Neural progenitor cell (in vitro differentiated cells): ENCODE results near the gene PRDX6. TPM values are rescaled to one million over a fixed set of nuclear protein-coding genes. Genes with fewer than 3 reads are reported as not detected.

ENCODE experiments used
- DNase-seq: peaks from one replicate; pipeline ENCODE4 v3.0.0-alpha.2; 2016; ENCODE audit warnings: low spot score
- H2AFZ ChIP-seq: fragments of 200-600 bp; sonication (generic); replicated peaks from 2 replicates; pipeline ENCODE4 v1.6.1; 2016; ENCODE audit warnings: antibody characterized with exemption
- H3F3A ChIP-seq: fragments of 200-600 bp; sonication (generic); 2 replicates; pipeline ENCODE4 v1.6.1; 2016; ENCODE audit warnings: antibody characterized with exemption, low read depth
- H3K27ac ChIP-seq: fragments of 200-600 bp; sonication (generic); 2 replicates; pipeline ENCODE4 v1.5.1; 2016; ENCODE audit warnings: mild to moderate bottlenecking
- H3K27me3 ChIP-seq: fragments of 200-600 bp; sonication (generic); 2 replicates; pipeline ENCODE4 v1.6.1; 2016; ENCODE audit warnings: mild to moderate bottlenecking, moderate library complexity
- H3K36me3 ChIP-seq: fragments of 200-600 bp; sonication (generic); 2 replicates; pipeline ENCODE4 v1.5.1; 2016
- H3K4me1 ChIP-seq: fragments of 200-600 bp; sonication (generic); 2 replicates; pipeline ENCODE4 v1.6.1; 2016; ENCODE audit warnings: mixed run types
- H3K4me2 ChIP-seq: fragments of 200-600 bp; sonication (generic); 2 replicates; pipeline ENCODE4 v1.6.1; 2016
- H3K4me3 ChIP-seq: fragments of 200-600 bp; sonication (generic); 2 replicates; pipeline ENCODE4 v1.5.1; 2016
- H3K79me2 ChIP-seq: fragments of 200-600 bp; sonication (generic); 2 replicates; pipeline ENCODE4 v1.6.1; 2016; ENCODE audit warnings: low read depth
- H3K9ac ChIP-seq: fragments of 200-600 bp; sonication (generic); 2 replicates; pipeline ENCODE4 v1.6.1; 2016
- H3K9me3 ChIP-seq: fragments of 200-600 bp; sonication (generic); 2 replicates; pipeline ENCODE4 v1.5.1; 2016; ENCODE audit warnings: low read depth
- H4K20me1 ChIP-seq: fragments of 200-600 bp; sonication (generic); 2 replicates; pipeline ENCODE4 v1.6.1; 2016; ENCODE audit warnings: low read depth
- H3K27ac Mint-ChIP-seq: 3 replicates; pipeline ENCODE4 v1.8.0; 2021; ENCODE audit warnings: mixed read lengths
- H3K27me3 Mint-ChIP-seq: 2 replicates; pipeline ENCODE4 v1.8.0; 2022; ENCODE audit warnings: low read depth, mild to moderate bottlenecking, inconsistent platforms, moderate library complexity, mixed read lengths; ENCODE audit not compliant: insufficient read depth
- H3K36me3 Mint-ChIP-seq: 3 replicates; pipeline ENCODE4 v1.8.0; 2021; ENCODE audit warnings: mixed read lengths
- H3K4me1 Mint-ChIP-seq: 3 replicates; pipeline ENCODE4 v1.8.0; 2021; ENCODE audit warnings: mixed read lengths
- H3K4me3 Mint-ChIP-seq: 3 replicates; pipeline ENCODE4 v1.8.0; 2021; ENCODE audit warnings: mild to moderate bottlenecking, moderate library complexity, mixed read lengths
- H3K9me3 Mint-ChIP-seq: 3 replicates; pipeline ENCODE4 v1.8.0; 2020; ENCODE audit warnings: mixed read lengths
- CTCF ChIP-seq: fragments of 200-600 bp; sonication (generic); IDR thresholded peaks from 2 replicates; pipeline ENCODE4 v1.5.1; 2017; ENCODE audit warnings: antibody characterized with exemption, mild to moderate bottlenecking
- EZH2 ChIP-seq: fragments of 200-600 bp; sonication (generic); IDR thresholded peaks from 2 replicates; pipeline ENCODE4 v1.6.1; 2017; ENCODE audit warnings: antibody characterized with exemption, mild to moderate bottlenecking, moderate library complexity
- EZH2phosphoT487 ChIP-seq: fragments of 200-600 bp; sonication (generic); IDR thresholded peaks from 2 replicates; pipeline ENCODE4 v1.6.1; 2017; ENCODE audit warnings: antibody characterized with exemption
- total RNA-seq: library from RNA; depleted of rRNA; stranded (reverse); fragments of >200 nt; gene quantifications from 2 replicates; pipeline ENCODE4 v1.2.3, GENCODE V29; 2015; ENCODE audit warnings: low replicate concordance

PRDX6 gene
- total RNA-seq, 1 donor from 2014 or later = 441 TPM

GRCh38 chr1:173495609-173496267 is 18.6 kb downstream of the PRDX6 start:
- Mint-ChIP-seq H3K27me3 (peaks cover 2% of the 10 kb centered on the region), H3K4me3 (no peak overlapping the region), H3K27ac (no peak overlapping the region), H3K4me1 (no peaks in the 10 kb centered on the region), H3K36me3 (peaks cover 6% of the 10 kb centered on the region), H3K9me3 (peaks cover 12% of the 10 kb centered on the region)
- no peak overlapping the region for H3K27ac ChIP-seq
- no peaks in the 10 kb centered on the region for H3K4me1 ChIP-seq
- H3K4me3 ChIP-seq = no peak overlapping the region
- no peaks in the 10 kb centered on the region for H4K20me1 ChIP-seq
- H2AFZ ChIP-seq = no peak overlapping the region
- TF ChIP-seq EZH2 (no peak), CTCF (no peak), EZH2phosphoT487 (no peak)
- peaks cover 8% of the 10 kb centered on the region for H3K9me3 ChIP-seq
- no peaks in the 10 kb centered on the region for H3K79me2 ChIP-seq
- no peaks in the 10 kb centered on the region for H3K36me3 ChIP-seq
- DNase-seq = no peak
- H3F3A ChIP-seq = no peaks in the 10 kb centered on the region
- H3K4me2 ChIP-seq = no peak overlapping the region
- H3K27me3 ChIP-seq = no peaks in the 10 kb centered on the region
- no peak overlapping the region for H3K9ac ChIP-seq

GRCh38 chr1:173496757-173497320 is 19.7 kb downstream of the PRDX6 start:
- H3K27me3 Mint-ChIP-seq = peaks cover 2% of the 10 kb centered on the region
- Histone ChIP-seq H2AFZ (no peak overlapping the region), H3K9me3 (peaks cover 8% of the 10 kb centered on the region), H3K36me3 (no peaks in the 10 kb centered on the region), H3K4me1 (no peaks in the 10 kb centered on the region), H3K4me2 (no peak overlapping the region), H3K79me2 (no peaks in the 10 kb centered on the region), H3K27me3 (no peaks in the 10 kb centered on the region), H3K9ac (no peak overlapping the region), H3K4me3 (no peak overlapping the region), H3F3A (no peaks in the 10 kb centered on the region), H4K20me1 (no peaks in the 10 kb centered on the region), H3K27ac (no peak overlapping the region)
- DNase-seq = no peak
- H3K36me3 Mint-ChIP-seq = peaks cover 6% of the 10 kb centered on the region
- no peaks in the 10 kb centered on the region for H3K4me1 Mint-ChIP-seq
- no peak overlapping the region for H3K4me3 Mint-ChIP-seq
- TF ChIP-seq EZH2phosphoT487 (no peak), EZH2 (no peak), CTCF (no peak)
- peaks cover 13% of the 10 kb centered on the region for H3K9me3 Mint-ChIP-seq
- no peak overlapping the region for H3K27ac Mint-ChIP-seq

- no peak overlapping the region for H2AFZ ChIP-seq
- no peak overlapping the region for H3K4me2 ChIP-seq
- H3K36me3 ChIP-seq = no peaks in the 10 kb centered on the region
- Mint-ChIP-seq H3K4me1 (peaks cover 3% of the 10 kb centered on the region), H3K27me3 (peaks cover 2% of the 10 kb centered on the region), H3K9me3 (peaks cover 9% of the 10 kb centered on the region), H3K4me3 (no peak overlapping the region), H3K27ac (no peak overlapping the region), H3K36me3 (peaks cover 6% of the 10 kb centered on the region)
- no peaks in the 10 kb centered on the region for H3K4me1 ChIP-seq
- H4K20me1 ChIP-seq = no peaks in the 10 kb centered on the region
- no peak overlapping the region for H3K9ac ChIP-seq
- no peak for DNase-seq
- H3K4me3 ChIP-seq = no peak overlapping the region
- H3K79me2 ChIP-seq = no peaks in the 10 kb centered on the region
- peaks cover 8% of the 10 kb centered on the region for H3K9me3 ChIP-seq
- H3F3A ChIP-seq = no peaks in the 10 kb centered on the region
- TF ChIP-seq EZH2 = no peak
- no peak for TF ChIP-seq CTCF
- no peak for TF ChIP-seq EZH2phosphoT487
- no peaks in the 10 kb centered on the region for H3K27me3 ChIP-seq
- H3K27ac ChIP-seq = no peak overlapping the region
Measured at GRCh38 chr1:173499729-173500128, 22.6 kb downstream of the PRDX6 start.
